HTERT RPE-1 (cell line): Measurements from ENCODE around the gene EMC10.

Source experiments
- in situ Hi-C: fragments of 300-500 bp; cut with MboI; formaldehyde crosslinking; loops from 4 replicates; pipeline ENCODE4 v1.14.3; 2020; ENCODE audit warnings: low sequenced_read_pairs

EMC10 gene

GRCh38 chr19:50537769-50538230 lies 61.5 kb downstream of the EMC10 start:
- in situ Hi-C loops = no loop called here
